Lower leg skin (tissue), 4 donors: ENCODE results near the gene COL17A1. TPM values are rescaled to one million over a fixed set of nuclear protein-coding genes. Genes with fewer than 3 reads are reported as not detected.

Source experiments
- DNase-seq, 2 donors: peaks; one replicate each; pipeline ENCODE4 v3.0.0-alpha.2; 2019; ENCODE audit warnings: low spot score in 2 of 2
- H3K4me3 ChIP-seq: fragments of 200-600 bp; sonication (generic); 2 replicates; pipeline ENCODE4 v1.5.1; 2017; ENCODE audit warnings: mild to moderate bottlenecking, low read depth; ENCODE audit not compliant: poor library complexity, severe bottlenecking
- CTCF ChIP-seq, 3 donors: fragments of 450-650 bp; IDR thresholded peaks; one replicate each; pipeline ENCODE4 v1.5.1; 2016; ENCODE audit warnings: antibody characterized with exemption in 3 of 3, mild to moderate bottlenecking in 3 of 3, moderate library complexity in 2 of 3
- POLR2A ChIP-seq, 2 donors: fragments of 450-650 bp; IDR thresholded peaks; one replicate each; pipeline ENCODE4 v1.6.1; 2016 to 2017; ENCODE audit warnings: antibody characterized with exemption in 2 of 2, mild to moderate bottlenecking in 1 of 2, moderate library complexity in 1 of 2
- WGBS, 2 donors: methylation state at CpG; one replicate each; pipeline ENCODE4 v1.1.5; 2018; 5-methylcytosine and 5-hydroxymethylcytosine counted together
- intact Hi-C: fragments of 100-400 bp; cut with DNase I; formaldehyde crosslinking; loops from one replicate; pipeline ENCODE4 v1.15.0; 2023; ENCODE audit warnings: low total_unique reads
- total RNA-seq, 4 donors: library from RNA; depleted of rRNA; stranded (reverse); fragments of >200 nt; gene quantifications; one replicate each; pipeline ENCODE4 v1.1.0, GENCODE V29; 2016

COL17A1 gene
- total RNA-seq, 4 donors from 2014 or later = 653 to 1,410 (median 857) TPM

GRCh38 chr10:104011904-104012303, 73.8 kb downstream of the COL17A1 start:
- intact Hi-C loops = no loop called here
- H3K4me3 ChIP-seq = no peak overlapping the region
- DNase-seq = no peak
- 52 to 56% methylated on average over 2 of the region's 2 CpGs for WGBS, 2 donors
- TF ChIP-seq POLR2A (IDR thresholded peaks at IDR 0.05) (no peak), CTCF (IDR thresholded peaks at IDR 0.05) (no peak)

GRCh38 chr10:104005172-104005863, 80.4 kb downstream of the COL17A1 start:
- intact Hi-C loops = no loop called here
- H3K4me3 ChIP-seq = no peak overlapping the region
- no peak for TF ChIP-seq CTCF (IDR thresholded peaks at IDR 0.05)
- no peak for TF ChIP-seq POLR2A (IDR thresholded peaks at IDR 0.05)
- WGBS, 2 donors = 90 to 91% methylated on average over 8 of the region's 8 CpGs
- DNase-seq = no peak

GRCh38 chr10:104002911-104003310, 82.8 kb downstream of the COL17A1 start:
- WGBS, 2 donors = 98 to 100% methylated on average over 1 of the region's 1 CpG
- DNase-seq = no peak
- no peak for TF ChIP-seq POLR2A (IDR thresholded peaks at IDR 0.05)
- no peak for TF ChIP-seq CTCF (IDR thresholded peaks at IDR 0.05)
- H3K4me3 ChIP-seq = no peak overlapping the region
- intact Hi-C loops = no loop called here

- TF ChIP-seq CTCF (IDR thresholded peaks at IDR 0.05) = no peak
- TF ChIP-seq POLR2A (IDR thresholded peaks at IDR 0.05) = no peak
- H3K4me3 ChIP-seq = no peak overlapping the region
- WGBS, 2 donors = 91 to 94% methylated on average over 2 of the region's 2 CpGs
- intact Hi-C loops = no loop called here
- DNase-seq = no peak
These were observed 86.9 kb downstream of the COL17A1 start for GRCh38 chr10:103998805-103999204.

GRCh38 chr10:103995134-103995533, 90.5 kb downstream of the COL17A1 start:
- no peak for TF ChIP-seq POLR2A (IDR thresholded peaks at IDR 0.05)
- no peak for TF ChIP-seq CTCF (IDR thresholded peaks at IDR 0.05)
- 89 to 95% methylated on average over 1 of the region's 1 CpG for WGBS, 2 donors
- intact Hi-C loops = no loop called here
- DNase-seq = no peak
- no peak overlapping the region for H3K4me3 ChIP-seq
